GM19025 (cell line): Measurements from ENCODE around the gene SH3RF3.

Experiments
- ATAC-seq: cut with Tn5 transposase; IDR thresholded peaks from one replicate; pipeline ENCODE4 v1.9.1; 2021; ENCODE audit warnings: mild to moderate bottlenecking, low read depth, moderate library complexity; ENCODE audit not compliant: unreplicated experiment

Gene SH3RF3

DNA sequence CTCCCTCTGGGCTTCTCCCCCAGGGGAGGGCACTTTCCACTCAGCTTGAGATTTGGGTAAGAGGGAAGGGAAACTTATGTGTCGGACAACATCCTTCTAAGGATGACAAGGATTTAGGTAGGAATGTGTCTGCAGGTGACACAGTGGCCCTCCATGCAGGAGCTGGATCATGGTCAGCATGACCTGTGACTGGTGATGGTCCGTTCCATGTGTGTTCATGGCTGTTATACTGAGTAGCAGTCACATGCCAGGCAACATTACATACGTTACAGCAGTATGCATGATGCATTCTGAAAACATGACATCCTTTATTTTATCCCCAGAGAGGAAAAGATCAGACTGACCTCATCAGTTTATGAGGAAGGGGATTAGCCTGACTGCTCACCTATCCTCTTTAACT, 292.6 kb downstream of the SH3RF3 start:
- ATAC-seq: no peak

DNA sequence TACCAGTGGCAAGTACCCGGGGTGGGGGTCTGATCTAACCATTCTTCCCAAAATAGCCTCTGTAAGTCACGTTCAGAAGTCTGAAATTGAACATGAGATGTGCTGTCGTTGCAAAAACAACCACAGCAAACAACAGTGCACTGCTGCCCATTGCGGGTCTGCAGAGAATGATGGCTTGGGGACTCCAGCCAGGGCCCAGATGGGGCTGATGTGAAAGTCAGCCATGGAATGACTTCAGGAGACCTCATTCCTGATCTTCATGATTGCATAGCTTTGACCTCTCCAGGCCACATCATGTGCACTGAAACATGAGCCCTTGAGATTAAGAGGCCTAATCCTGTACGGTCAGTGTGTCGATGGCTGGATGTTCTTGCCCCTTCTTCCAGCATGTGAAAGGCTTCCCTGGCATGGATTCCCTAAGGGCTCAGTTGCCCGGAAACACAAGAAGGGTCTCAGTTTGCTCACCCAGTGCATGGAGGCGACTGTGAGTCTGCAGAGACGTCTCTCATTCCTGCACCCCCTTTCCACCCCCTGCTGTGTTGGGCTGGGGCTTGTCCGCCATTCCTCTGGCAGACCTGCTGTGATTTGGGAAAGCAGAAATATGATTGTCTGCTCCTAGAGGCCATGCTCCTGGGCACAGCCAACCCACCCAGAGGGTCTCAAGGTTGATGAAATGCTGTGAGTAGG, 293.2 kb downstream of the SH3RF3 start:
- ATAC-seq: no peak

DNA sequence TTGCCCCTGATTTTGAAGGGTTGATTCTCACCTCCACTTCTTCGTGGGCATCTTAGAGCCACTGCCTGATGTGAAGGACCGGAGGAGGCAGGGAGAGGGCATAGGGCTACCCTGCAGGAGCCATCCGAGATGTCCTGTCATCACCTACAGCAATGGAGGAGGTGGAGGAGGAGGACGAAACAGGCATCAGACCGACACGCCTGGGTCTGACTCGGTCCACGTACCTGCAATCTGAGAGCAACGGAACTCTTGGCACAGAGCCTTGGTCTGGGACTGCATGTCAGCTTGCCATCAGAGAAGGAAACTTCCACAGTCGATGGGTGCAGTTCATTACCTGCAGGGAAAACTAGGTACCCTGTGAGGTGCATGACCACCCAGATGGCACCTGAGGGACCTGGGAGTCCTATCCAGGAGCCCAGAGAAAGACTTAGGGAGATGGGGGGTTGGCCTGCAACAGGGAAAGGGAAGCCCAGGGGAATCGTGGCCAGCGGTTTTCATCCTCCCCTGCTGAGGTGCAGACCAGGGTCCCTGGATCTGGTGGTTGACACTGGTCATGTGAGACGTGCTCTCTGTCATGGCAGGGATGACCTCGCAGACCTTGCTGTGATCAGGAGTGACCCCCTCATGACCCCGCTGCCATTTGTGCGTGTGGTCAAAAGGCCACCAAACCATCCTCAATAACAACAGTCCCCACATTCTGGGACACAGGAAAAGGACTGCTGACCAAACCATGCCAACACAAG, 293.9 kb downstream of the SH3RF3 start:
- no peak for ATAC-seq

DNA sequence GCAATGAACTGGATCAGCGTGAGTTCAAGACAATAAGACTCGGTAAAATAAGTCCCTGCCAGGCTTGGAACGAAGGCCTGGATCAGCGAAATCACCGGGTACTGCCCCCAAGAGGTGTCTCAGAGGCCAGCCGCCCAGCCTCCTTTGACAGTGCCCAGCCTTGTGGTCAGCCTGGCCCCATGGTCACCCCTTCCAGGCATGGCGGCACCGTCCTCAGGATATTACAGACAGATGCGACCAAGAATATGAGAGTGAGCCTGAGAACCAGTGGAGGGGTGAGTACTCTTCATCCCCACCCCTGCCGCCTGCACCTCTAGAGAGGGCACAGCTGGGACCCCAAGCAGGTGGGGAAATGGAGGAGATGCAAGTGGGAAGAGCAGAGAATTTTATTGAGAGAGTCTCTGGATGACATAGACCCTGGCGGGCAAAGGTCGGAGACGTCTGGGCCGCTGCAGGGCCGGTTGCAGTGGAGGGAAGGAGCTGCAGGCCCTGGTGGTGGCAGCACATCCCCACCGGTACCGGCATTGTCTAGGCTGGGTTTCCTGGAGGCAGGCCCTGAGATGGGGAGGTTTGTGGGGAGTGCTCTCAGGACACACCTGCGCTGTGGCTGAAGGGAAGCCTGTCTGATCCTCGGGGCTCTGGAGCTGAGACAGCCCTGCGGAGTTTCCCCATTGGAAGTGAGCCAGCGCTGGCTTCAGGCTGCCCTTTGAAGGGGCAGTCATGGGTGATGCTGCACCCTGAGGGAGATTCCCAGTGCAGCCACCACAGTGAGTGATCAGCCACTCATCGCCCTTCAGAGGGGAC, 294.8 kb downstream of the SH3RF3 start:
- no peak for ATAC-seq

DNA sequence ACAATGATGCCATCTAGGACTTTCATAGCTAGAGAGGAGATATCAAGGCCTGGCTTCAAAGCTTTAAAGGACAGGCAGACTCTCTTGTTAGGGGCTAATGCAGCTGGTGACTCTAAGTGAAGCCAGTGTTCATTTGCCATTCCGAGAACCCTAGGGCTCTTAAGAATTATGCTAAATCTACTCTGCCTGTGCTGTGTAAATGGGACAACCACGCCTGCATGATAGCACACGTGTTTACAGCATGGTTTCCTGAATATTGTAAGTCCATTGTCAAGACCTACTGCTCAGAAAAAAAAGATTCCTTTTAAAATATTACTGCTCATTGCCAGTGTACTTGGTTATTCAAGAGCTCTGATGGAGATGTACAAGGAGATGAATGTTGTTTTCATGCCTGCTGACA, 296.4 kb downstream of the SH3RF3 start:
- no peak for ATAC-seq

DNA sequence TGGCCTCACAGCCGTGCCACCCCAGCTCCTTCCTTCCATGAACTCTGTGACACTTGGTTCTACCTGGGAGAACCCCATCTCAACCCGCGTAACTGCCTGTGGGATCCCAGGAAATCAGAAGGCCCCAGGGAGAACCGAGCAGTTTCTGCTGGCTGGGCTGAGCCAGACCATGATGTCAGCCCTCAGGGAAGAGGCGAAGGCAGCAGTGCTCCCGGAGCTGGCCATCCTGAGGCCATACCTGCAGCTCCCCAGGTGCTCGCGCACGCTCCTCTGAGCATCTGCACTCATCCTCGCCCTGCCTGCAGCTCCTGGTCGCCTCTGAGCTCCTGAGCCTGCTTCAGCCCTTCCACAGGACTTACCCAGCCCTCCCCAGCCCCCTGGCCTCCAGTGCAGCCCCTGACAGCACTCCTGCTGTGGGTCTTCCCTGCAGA, 298.7 kb downstream of the SH3RF3 start:
- no peak for ATAC-seq

DNA sequence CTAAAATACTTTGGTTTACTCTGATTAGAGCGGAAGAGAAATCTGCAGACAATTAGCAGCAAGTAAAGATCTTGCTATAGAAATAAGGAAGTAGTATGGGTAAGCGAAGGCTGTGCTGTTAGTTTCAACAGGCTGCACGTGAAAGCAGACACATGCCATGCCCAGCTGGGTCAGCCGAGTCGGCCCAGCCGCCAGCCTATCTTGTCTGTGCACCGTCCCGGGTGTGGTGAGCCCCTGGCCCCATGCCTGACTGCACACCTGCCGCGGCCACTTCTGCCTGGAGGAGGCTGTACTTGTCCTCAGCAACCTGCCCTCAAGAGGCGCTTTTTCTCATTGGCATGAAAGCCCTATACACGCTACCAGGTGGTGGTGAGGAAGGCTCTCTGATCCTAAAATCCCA, 299.3 kb downstream of the SH3RF3 start:
- ATAC-seq: no peak

DNA sequence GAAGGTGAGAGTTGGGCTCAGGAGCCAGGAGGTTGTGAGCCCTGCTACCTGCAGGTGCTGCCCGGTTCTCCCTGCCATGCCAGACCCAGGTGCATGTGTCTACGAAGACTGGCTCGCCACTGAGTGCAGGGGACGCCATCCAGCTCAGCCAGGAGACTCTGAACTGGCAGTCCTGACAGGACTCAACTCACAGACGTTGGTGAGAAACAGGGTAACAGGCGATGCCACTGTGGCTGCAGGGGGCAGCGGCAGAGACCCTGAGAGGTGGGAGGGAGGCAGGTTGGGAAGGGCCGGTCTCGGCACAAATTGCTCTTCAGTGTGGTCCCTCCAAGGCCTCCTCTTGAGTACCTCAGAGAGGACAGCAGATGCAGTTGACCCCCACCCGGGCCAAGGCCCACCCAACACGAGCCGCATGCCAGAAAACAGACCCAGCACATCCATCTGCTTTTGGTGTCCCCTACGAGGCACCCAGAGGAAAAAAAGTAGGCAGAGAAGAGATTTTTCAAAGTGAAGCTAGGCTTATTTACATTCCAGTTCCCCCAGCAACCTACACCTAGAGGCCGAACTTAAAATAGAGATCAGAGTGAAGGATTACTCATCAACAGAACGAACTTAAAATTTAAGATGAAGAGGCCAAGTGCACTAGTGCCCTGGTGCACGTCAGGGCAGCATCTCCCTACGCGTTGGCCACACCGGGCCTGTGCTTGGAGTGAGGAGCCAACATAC, 300.0 kb downstream of the SH3RF3 start:
- ATAC-seq: no peak

DNA sequence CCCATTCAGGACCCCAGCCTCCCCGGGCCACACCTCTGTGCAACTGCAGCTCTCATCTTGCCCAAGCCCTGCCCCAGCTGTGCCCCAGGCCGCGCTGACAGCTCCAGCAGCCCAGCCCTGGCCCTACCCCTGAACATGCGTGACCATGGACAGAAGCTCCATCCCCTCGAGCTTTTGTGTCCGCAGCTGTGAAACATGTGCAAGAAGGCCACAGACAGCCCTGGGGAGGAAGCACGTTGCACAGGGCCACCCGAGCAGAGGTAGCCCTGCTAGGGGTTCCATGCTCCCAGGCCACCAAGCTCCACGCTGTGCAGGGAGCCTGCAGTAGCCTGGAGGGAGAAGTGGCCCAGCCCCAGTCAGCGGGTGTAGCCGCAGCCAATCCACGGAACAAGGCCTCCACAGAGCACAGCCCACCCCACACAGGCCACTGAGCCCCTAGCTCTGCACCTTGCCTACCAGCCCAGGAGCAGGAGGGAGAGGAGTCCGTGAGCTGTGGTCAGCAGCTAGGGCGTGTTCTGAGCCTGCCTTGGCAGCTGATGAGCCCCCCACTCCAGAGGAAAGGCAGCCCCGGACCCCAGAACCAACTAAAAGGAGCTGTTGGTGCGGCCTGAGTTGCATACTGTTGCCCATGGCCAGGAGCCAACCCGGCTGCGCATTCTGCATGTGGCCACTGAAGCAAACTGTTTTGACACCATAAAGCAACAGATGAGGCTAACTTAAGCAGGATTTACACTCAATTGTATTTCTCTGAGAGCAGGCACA, 300.7 kb downstream of the SH3RF3 start:
- ATAC-seq: no peak

DNA sequence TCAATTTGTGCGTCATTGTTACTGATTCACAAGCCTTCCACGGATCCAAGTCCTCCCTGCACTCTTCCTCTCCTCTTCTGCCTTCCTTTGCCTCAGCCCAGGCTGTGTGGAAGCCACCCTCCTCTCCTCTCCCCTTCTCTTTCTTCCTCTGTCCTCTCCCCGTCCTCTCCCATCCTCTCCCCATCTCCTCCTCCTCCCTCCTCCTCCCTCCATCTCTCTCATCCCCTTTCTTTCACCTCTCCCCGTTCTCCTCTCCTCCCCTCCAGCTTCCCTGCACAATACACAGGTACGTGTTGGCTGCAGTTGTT, 301.3 kb downstream of the SH3RF3 start:
- no peak for ATAC-seq

DNA sequence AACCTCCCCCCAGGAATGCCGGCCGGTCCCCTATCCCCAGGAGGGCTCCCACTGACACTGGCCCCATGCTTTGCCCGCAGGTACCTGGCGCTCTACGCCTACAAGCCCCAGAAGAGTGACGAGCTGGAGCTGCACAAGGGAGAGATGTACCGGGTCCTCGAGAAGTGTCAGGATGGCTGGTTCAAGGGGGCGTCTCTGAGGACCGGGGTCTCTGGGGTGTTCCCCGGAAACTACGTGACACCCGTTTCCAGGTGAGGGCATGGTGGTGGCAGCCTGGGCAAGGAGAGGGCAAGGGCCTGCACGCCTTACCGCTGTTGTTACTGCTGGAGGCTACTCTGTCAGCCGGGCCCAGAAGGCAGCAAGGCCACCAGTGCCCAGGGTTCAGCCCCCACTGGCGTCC, 303.4 kb downstream of the SH3RF3 start:
- no peak for ATAC-seq

DNA sequence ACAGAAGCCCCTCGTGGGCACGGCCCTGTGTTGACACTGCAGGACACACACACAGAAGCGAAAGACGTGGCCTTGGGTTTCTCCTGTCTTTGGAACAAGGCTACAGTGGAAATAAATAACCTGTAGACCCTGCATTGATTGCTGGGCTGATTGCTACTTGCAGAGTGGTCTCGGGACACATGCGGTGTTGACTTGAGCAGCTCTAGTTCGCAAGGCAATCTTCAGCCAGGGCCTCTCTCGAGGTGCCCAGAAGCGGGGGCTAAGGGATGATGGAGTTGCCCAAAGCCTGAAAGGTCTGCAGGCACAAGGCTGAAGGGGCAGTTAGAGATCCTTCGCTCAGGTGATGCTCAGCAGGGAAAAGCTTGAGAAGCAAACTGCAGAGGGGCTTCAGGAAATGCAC, 304.5 kb downstream of the SH3RF3 start:
- ATAC-seq: no peak

DNA sequence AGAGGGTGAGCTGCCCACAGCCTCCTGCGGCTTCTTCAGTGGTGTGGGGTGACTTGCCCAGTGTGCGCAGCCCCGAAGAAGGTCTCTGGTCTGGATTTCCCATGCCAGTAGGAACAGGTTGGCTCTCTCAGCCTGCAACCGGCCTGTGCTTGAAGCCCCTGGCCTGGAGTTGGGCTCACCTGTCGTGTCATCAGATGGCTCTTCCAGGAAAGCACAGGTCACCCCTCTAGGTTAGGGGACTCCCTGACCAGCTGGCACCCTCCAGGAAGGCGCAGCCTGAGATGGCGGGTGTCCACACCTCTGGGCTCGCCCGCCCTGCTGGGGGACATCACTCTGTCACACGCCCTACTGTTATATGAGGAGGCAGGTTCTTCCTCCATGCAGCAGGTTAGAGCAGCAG, 304.9 kb downstream of the SH3RF3 start:
- ATAC-seq: no peak

DNA sequence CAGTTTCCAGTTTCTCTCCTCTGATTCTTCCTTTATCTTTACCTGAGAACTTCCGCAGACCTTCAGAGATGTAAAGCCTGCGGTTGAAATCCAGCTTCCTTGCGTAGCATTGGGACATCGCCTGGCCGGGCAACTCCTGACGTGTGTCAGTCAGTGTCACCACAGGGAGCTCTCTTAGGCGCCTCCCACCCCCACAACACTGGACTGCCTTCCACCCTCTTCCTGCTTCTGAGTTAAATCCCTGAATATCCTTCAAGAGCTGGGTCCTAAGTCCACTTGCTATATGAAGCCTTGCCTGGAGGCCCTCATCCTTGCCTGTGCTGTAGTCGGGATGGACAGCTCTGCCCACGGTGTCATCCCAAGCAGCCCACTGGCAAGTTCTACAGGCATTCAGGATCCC, 305.3 kb downstream of the SH3RF3 start:
- ATAC-seq: no peak

DNA sequence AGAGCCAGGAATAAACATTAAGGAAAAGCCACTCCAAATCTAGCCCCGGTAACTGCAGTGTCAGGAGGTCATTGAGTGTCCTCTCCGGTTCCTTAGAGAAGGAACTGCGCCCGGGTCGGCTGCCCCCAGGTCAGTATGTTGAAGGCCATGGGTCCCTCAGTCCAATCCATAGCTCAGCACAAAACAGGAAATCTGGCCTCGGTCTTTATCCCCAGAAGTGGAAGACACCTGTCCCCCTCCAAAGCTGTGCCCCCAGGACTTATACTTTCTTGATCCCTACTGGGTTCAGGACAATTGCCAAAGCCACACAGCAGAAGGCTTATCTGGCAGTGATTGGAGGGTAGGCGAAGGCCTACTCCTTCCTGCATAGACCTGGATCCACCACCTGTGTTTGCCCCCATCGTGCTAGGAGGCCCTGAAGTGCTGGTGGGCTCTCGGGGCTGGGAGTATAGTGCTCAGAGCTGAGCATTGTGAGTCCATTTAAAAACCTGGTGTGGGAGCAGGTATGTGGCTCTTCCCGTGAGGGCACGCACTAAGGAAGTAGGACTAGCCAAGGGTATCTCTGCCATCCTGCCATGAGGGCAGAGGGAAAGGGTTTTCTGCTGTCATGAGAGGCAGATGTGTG, 306.2 kb downstream of the SH3RF3 start:
- no peak for ATAC-seq

DNA sequence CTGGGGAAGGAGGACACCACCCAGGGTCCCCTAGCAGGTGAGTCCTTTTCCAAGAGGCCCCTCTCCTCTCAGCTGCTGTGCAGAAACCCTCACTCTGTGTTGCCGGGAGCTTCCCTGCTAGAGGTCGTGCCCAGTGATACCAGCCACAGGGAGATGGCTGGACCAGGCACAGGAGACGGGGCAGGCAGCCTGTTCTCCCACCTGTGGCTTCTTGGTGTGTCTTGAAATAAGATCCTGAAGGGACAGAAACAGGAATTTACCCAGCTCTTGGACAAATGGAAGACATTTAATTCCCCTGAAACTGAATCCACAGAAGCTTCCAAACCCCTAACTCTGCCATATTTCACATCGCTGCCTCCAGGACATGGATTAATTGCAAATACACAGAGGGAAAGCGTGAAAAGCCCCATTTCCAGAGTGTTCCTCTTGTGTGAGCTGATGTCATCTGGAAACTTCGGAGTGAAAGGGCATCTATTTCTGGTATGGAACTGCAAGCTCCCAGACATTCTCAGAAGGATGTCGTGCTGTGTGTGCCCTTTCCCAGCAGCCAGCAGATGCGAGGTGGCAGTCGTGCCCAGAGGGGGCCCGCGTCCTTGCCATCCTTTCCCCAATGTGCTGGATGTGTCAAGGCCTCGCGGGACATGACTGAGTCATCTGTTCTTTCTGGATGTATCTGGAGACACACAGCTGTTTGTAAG, 307.0 kb downstream of the SH3RF3 start:
- ATAC-seq: no peak

DNA sequence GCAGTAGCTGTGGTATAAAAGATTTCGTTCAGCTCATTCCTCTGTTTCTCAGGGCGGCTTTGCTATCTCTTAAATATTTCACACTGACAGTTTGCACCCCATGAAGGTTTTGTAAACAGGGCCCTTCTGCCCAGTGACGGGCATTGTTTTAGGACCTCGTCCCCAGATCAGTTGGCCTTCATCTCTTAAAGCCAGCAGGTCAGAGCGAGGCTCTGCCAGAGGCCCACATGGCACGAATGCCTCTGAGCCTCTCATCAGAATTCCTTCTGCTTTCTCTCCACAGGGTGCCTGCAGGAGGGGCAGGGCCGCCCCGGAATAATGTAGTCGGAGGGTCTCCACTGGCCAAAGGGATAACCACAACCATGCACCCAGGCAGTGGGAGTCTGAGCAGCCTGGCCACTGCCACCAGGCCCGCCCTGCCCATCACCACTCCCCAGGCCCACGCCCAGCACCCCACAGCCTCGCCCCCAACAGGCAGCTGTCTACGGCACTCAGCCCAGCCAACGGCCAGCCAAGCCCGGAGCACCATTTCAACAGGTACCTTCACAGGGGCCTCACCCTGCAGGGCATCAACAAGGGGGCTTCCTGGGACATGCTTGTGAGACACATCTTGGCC, 307.7 kb downstream of the SH3RF3 start:
- no peak for ATAC-seq

DNA sequence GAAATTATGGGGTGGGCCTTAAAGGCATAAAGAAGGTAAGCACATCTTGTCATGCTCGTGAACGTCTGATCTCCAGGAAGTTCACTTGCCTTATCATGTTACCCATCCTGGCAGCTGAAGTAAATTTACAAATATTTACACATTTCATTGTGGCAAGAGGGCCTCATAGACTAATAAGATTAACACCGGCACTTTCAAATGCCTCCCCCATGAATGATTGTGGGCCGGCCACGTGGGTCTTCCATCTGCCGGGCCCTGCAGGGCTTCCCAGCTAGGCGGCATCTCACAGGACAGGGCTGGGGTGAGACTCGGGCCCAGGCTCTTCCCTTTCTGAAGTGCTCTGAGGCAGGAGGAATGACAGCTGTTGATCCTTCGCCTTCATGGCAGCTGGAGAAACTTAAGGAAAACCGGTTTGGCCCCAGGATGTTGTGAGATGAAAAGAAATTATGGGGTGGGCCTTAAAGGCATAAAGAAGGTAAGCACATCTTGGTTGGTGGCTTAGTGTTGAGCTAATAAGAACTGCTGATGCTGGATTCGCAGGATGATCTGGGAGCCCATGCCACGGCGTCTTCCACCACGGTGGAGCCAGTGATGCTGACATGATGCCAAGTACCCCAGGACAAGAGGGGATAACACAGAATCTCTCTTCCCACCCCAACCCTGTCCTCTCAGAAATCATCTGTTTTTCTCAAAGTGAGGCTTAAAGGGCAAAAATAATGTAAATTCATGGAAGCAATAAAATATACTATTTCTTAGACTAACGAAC, 308.5 kb downstream of the SH3RF3 start:
- no peak for ATAC-seq
